NCI-H1417 (cell line): Measurements from ENCODE around the gene MEGF11.
A peak's percentile ranks its signal among the peaks of the same experiment; 100 is the strongest.
"Not testable (repeated sequence)": the region's sequence is repeated elsewhere in the genome, so short reads cannot be mapped to it uniquely, and the experiment has no call there.

Source experiments
- DNase-seq, 3 experiments: peaks; one replicate each; lab custom pipeline; 2025; lab: John Stamatoyannopoulos, UW

The MEGF11 gene

DNA sequence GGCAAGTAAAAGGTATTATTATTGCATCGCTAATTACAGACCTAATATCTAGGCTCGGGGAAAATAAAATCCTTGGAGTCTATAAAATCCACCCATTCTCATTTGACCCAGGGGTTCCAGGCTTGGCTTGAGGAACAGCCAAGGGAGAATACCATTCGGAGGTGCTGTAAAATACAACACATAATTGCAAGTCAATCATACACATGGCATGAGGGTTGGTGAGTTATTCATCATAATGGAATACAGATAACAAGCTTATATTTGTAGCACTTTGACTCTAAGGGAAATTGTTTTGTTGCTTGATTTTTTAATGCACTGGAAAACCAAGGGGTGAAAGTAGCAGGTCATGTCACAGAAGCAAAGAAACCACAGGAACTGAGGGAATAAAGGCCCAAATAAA lies 23.0 kb upstream of the MEGF11 start:
- no peak for DNase-seq

DNA sequence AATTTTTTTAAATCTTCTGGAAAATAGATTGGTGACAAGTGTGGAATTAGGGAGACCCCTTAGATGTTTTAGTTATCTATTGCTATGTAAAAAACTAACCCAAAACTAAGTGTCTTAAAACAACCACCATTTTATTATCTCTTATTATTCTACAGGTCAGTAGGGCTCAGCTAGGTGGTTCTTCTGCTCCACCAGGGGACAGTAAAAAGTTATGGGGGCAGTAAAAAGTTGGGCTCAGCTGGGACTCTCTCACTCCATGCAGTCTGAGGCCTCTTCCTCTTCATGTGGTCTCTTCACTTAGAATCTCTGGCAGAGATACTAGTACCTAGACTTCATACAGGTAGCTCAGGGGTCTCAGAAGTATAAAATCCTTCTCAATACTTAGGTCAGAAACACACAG lies 21.8 kb upstream of the MEGF11 start:
- no peak for DNase-seq

DNA sequence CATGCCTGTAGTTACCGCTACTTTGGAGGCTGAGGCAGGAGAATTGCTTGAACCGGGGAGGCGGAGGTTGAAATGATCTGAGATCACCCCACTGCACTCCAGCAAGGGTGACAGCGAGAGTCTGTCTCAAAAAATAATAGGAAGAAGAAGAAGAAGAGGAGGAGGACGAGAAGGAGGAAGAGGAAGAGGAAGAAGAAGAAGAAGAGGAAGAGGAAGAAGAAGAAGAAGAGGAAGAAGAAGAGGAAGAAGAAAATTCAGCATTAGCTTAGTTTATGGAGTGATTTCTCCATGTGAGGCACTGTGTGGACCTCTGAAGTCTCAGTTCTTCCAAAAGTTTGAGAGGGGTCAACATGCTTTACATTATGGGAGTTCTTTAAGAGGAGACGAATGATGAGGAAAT lies 17.4 kb upstream of the MEGF11 start:
- no peak for DNase-seq

DNA sequence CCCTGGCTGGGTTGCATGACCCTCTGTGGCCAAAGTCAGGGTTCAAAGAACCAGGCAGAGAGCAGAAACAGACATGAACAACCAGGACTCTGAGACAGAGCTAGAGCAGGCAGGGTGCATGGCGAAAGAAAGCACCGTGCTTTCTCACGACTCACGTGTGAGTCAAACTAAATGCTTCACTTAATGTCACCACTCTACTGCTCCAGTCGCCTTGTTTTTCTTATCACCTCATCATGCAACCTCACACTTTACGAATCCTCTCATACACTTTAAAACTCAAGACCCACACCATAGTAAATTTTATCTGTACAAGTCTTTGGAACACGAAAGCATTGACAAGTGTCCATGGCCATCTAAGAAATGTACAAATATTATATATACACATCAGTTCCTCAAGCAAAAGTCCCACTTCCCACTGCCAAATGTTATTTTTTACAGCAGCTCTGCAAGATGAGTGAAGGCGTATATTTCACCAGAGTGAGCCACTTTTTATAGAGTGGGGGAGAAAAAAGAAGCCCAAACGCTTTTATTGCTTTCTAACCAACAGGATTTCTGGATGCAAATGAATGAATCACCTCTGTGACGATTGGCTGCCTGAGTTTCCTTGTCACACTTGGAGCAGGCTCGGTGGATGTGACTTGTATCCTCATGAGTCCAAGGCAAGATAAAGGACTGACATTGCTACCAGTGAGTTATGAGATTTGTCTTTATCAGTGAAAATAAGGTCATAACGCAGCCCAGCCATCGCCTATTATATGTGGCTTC lies 16.0 kb upstream of the MEGF11 start:
- DNase-seq = peak in 1 of 3 experiments; percentile 36

DNA sequence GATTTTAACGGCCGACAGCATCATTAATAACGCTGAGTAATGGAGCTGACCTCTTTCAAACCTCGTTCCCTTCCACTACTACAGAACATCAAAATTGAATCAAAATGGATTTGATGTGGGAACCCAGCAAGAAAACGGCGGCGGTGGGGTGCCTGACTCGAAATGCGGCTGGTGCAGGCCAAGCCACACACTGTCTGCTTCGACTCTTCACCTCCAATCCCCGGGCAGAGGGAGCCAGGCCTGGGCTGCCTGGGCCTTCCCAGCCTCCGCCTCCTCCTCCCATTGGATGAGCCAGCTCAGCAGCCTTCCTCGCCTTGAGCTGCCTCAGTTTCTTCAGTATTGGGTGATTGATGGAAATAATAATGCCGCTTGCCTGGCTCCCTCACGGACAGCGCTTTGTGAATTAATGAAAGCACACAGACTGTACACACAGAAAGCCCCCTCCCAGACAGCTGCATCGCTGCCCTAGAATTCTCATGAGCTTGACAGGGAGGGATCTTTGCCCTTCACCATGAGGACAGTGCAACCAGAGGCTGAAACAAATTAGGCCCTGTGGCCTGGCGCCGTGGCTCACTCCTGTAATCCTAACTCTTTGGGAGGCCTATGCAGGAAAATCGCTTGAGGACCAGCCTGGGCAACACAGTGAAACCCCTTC lies 11.4 kb upstream of the MEGF11 start:
- DNase-seq = no peak

DNA sequence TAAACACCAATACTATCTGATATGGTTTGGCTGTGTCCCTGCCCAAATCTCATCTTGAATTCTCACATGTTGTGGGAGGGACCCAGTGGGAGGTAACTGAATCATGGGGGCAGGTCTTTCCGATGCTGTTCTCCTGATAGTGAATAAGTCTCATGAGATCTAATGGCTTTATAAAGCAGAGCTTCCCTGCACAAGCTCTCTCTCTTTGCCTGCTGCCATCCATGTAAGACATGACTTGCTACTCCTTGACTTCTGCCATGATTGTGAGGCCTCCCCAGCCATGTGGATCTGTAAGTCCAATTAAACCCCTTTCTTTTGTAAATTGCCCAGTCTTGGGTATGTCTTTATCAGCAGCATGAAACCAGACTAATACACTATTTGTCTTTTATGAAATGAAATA lies 9.3 kb upstream of the MEGF11 start:
- DNase-seq = not testable (repeated sequence)

DNA sequence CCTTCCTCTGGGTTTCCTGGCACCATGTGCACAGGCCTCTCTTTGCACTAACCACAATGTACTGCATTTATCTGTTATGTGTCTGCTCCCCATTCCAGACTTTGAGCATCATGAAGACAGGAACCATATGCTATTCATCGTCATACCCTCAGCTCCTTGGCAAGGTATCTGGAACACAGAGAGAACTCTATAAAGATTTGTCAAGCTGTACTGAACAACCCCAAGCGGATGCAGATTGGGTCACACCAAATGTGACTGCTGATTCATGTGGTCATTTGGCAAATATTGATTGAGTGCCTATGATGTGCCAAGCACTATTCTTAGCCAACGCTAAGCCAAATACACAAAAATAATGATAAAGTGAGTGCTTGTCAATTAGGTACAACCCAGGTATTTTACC lies 7.5 kb upstream of the MEGF11 start:
- DNase-seq = peak in 1 of 3 experiments; percentile 14

DNA sequence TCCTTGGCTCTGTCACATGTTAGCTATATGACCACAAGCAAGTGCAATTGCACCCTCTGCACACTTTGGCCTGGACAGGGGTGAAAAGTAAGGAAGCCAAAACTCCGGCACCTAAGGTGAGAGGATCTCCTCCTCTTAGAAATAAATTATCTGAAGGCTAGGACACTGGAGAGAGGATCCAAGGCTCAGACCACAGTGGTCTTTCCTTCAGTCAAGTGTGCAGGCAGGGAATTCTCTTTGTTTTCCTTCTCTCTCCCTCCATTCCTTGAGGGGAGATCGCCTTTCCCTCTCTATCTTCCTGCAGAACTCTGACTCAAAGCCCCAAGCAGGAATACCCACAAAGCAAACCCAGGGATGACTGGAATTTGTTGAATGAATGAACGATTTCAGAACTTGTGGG lies 3.1 kb upstream of the MEGF11 start:
- DNase-seq = no peak

DNA sequence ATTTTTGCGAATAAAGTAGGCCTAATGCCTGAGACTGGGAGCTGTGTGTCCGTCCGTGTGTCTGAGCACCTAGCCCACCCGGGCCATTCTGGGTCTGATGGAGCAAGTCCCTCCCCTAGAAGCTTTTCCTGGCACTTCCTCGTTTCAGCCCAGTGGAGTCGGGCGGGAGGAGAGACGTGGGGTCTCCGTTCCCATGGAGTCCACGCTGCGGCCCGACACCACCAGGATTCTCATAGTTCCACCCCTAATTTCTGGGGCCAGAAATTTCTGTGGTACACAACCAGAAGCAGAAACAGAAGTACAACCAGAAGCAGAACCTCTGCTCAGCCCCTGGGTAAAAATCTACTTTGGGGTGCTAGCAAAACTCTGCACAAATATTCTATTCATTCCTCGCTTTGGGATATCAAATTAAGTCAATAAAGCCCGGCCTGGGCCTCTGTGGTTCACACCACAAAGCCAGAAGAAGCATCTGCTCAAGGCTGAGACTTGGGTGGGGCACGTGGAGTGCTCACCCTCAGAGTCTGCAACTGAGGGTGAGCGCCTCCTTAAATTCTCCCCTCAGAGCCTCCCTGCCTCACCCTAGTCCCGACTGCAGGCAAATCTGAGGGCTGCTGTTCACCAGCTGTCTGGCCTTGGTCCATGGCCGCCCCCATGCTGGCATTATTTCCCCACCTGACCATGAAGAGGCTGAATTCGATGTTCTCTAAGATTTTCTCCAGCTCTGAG lies 1.6 kb upstream of the MEGF11 start:
- no peak for DNase-seq

DNA sequence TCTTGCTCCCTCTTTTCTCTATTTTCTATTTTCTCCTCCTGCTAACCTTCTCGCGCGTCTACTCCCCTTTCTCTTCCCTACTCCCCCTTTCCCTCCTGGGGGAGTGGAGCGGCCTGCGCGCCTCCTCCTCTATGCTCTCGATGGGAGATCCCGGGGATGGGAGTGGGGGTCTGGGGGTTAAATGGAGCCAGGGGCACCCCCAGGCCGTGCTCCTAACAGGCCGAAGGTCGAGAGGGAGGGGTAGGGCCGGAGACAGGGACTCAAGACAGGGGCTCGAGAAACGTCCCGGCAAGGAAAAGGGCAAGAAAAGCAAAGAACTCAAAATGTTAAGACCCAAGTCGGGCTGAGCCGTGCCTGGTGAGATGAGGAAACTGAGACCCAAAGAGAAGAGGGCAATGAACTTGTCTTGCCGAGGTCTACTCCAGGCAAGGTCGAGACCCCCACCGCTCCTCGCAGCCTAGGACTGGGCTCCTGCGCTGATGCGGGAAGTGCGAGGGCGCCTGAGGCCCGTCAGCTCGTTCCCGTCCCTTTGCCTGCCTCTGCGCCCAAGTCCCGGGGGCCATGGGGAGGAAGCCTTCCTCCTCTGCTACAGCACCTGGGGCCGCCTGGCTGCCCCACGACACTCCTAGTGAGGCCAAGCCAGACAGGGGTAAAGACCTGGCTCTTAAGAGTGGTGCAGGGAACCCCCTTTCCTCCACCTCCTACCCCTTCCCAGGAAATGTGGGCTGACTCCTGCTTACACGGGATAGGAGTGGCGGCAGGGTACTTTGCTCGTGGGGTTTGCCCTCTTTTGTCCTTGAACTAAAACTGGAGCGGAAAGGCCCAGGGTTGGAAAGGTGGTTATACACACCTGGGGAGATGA lies 770 bp upstream of the MEGF11 start:
- DNase-seq = no peak

DNA sequence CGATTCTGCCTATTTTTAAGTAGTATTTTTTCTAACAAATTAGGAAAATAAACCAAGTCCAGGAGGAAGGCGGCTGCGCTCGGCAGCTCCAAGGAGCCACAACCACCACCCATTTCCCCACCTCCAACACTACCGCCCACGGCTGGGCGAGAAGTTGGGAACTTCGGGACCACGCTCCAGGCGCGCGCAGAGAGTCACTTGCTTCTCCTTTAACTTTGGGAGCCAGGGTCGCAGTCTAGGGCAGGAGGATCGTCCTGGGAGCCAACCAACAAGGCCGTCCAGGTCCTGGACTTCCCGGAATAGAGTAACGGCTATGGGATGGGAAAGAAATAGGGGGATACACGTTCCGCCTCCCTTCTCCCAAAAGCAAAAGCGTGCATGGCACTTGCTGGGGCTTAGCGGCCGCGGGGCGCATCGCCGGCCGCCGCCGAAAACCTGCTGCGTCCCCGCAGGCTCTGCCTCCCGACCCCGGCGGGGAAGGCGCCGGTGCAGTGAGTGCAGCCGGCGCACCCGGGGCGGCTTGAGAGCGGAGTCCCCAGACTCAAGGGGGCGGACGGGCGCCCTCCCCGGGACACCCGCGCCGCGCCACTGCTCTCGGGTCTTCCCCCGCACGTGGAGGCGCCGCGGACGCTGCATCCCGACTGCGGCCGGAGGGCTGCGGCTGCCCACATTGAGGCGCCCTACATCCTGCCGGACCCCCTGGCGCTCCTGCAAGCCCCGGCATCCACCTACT lies 699 bp downstream of the MEGF11 start:
- peak in 2 of 3 experiments; percentile 85 for DNase-seq

DNA sequence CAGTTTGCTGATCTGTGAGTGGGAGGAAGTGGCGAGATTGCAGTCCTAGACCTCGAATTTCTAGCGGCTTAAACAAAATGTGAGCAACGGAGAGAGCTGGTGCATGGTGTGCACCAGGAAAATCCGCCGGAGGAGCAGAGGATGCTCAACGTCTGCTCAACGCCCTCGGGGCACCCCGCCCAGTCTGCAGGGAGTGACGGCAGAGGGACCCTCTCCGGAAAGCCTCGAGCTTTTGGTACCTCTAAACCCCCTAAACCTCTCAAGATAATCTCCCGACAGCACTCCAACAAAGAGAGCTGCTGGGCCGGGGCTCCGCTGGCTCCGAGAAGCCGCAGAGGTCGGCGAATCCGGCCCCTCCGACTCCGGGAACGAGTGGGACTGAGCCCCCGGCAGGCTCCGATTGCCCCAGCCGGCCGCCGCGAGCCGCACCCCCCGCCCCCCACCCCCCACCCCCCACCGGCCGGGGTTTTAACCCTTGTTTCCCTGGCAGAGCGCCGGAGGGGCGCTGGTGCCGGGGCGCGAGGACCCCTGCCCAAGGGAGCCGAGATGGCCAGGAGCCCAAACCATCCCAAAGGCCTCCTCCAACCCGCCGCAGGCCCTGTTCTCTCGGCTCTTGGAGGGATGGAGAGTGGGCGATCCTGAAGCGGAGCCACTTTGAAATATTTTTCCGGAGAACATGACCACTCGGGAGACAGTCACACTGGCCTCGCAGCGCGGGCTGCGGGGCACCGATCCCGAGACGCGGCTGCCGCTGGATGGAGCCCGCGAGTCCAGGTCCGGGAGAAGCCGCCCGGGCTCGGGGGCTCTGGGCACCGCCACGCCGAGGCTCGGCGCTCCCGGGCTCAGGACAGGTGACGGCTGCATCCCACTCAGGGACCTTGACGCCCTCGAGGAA lies 1.5 kb downstream of the MEGF11 start:
- peak; percentile 26 to 86 (median 84) for DNase-seq

DNA sequence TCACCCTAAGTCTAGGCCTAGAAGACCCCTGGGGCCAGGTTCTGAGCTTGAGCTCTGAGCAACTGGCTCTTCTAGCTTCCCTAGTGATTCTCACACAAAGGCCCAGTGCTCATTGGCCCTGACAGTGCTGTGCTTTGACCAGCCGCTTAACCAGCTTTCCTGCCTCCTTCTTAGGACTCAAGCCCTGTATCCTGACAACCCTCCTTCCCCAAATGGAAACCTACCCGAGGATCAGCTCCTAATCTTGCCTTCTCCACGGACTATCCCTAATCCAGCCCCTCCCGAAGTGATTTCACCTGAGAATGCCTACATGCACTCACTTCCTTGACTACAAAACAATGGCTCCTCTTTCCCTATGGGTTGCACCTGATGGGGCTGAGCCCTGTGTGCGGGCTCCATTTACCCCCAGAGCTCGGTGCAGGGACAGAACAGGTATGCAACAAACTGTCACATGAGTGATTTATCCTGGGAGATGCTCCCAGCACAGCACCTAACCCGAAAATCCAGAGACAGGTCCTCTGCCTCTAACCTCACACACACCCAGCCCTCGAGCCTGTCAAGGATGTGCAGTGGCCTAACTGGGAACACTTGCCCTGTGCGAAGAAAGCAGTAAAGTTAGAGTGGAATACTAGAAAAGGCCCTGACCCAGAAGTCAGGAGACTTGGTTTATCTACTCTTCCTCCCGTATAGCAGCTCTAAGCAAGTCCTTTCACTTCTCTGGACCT lies 2.3 kb downstream of the MEGF11 start:
- DNase-seq = peak in 2 of 3 experiments; percentile 20 to 39

DNA sequence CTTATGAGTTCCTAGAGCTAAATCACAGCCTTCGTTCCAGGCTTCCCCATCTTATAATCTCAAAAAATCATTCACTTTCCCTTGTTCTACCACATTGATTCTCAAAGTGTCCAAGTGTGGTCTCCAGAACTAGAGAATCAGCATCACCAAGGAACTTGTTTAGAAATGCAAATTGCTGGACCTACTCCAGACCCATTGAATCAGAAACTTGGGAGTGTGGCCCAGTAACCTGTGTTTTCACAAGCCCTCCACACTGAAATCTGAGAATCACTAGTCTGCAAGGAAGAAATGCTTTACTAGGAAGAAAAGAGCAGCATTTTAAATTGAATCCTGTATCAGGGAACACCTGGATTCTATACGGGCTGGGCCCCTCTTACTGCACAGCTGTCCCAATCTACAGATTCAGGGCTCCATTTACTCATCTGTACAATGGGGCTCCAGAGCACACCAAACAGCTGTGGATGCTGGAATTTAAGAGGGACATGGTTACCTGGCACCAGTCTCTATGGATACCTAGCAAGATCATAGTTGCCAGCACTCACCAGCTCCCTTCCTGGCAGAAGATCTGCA lies 3.9 kb downstream of the MEGF11 start:
- peak in 1 of 3 experiments; percentile 64 for DNase-seq

DNA sequence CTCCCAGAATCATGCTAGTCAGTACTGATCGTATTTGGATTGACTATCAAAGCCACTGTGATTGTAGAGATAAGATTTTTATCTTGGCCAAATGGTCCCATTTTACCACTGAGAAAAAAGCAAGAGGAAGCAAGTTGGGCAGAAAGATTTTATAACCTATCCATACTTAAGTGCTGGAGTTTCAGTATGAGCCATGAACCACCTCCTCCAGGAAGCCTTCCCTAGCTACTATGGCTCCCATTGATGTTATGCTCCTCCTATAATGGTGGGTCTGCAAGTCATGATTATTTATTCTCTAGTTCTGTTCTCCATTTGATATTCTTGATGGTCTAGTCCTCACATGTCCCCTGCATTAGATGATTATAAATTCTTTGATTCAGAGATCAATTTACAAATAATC lies 6.6 kb downstream of the MEGF11 start:
- no peak for DNase-seq

DNA sequence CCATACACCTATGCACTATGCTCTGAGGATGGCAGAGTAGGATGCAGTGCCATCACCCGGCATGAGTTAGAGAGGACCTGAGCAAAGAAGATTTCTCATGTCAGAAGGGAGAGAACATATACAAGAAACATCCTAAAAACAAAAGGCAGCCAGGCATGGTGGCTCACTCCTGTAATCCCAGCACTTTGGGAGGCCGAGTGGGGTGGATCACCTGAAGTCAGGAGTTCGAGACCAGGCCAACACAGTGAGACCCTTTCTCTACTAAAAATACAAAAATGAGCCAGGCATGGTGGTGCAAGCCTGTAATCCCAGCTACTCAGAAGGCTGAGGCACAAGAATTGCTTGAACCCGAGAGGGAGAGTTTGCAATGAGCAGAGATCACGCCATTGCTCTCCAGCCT lies 7.7 kb downstream of the MEGF11 start:
- not testable (repeated sequence) for DNase-seq

DNA sequence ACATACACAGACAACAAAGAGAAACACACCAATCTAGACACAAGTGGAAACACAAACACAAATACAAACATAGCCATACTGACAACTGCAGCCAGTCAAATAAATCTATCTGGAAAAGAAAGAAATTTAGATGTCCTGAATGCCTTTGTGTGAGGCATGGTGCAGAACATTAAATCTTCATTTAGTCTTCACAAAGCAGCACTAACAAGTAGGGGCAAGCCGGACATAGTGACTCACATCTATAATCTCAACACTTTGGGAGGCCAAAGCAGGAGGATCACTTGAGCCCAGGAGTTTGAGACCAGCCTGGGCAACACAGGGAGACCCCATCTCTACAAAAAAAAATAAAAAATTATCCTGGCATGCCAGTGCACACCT lies 11.7 kb downstream of the MEGF11 start:
- no peak for DNase-seq

DNA sequence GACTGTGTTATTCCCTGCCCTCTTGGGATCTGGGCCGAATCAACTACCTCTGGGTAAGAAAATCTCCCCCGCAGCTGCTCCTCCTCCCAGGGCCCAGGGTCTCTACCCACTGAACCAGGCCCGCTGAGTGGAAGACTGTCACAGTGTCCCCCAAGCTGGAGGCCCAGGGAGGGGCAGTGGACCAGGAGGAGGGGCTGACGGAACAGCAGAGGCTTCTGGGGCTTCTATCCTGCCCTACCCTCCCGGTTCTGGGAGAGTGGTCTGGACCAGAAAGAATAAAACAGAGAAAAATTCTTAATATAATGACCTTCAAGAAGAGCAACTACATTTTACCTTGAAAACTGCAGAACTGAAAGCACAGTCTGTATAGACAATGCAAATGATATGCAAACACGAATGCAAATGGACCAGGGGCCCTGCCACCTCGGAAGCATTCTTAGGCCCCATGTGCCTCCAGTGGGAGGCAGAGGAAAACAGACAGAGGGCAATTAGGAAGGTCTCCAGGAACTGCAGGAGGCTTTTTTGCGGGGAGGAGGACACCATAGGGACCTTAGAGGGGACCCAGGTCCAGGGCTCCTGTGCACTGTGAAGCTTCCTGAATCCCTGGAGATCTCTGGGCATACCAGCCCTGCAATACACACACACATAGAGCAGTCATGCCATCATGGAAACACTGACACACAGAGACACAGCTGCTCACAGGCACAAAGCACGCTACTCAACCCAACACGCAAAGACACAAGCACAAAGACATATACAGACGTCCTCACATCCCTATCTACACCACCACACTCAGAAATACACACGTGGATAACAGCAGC lies 12.3 kb downstream of the MEGF11 start:
- DNase-seq = no peak
